UCSD-AML1 (cell line): ENCODE data around the gene LATS2.
"Not testable (repeated sequence)": the region's sequence is repeated elsewhere in the genome, so short reads cannot be mapped to it uniquely, and the experiment has no call there.

Source experiments
- DNase-seq: peaks from one replicate; lab custom pipeline; 2025; ENCODE audit not compliant: unreplicated experiment; lab: John Stamatoyannopoulos, UW

LATS2 gene

GRCh38 chr13:20968745-20969144 is 92.6 kb downstream of the LATS2 start:
- no peak for DNase-seq

GRCh38 chr13:20967340-20967739 is 94.0 kb downstream of the LATS2 start:
- DNase-seq = no peak

GRCh38 chr13:20964904-20965303 is 96.5 kb downstream of the LATS2 start:
- no peak for DNase-seq

- DNase-seq = not testable (repeated sequence)
Observed at GRCh38 chr13:20961663-20962062, 99.7 kb downstream of the LATS2 start.

- no peak for DNase-seq
Observed at GRCh38 chr13:20960663-20961309, 100.6 kb downstream of the LATS2 start.

GRCh38 chr13:20957049-20957620 is 104.3 kb downstream of the LATS2 start:
- not testable (repeated sequence) for DNase-seq

- no peak for DNase-seq
Observed at GRCh38 chr13:20955496-20955895, 105.9 kb downstream of the LATS2 start.

- no peak for DNase-seq
Observed at GRCh38 chr13:20953245-20953931, 108.0 kb downstream of the LATS2 start.

- DNase-seq = no peak
Observed at GRCh38 chr13:20952838-20953237, 108.5 kb downstream of the LATS2 start.

GRCh38 chr13:20948001-20948400 is 113.4 kb downstream of the LATS2 start:
- not testable (repeated sequence) for DNase-seq

GRCh38 chr13:20945952-20946383 is 115.4 kb downstream of the LATS2 start:
- peak; percentile 71 for DNase-seq

- no peak for DNase-seq
Observed at GRCh38 chr13:20942938-20943559, 118.3 kb downstream of the LATS2 start.

- not testable (repeated sequence) for DNase-seq
Observed at GRCh38 chr13:20940511-20940910, 120.9 kb downstream of the LATS2 start.

GRCh38 chr13:20940083-20940482 is 121.3 kb downstream of the LATS2 start:
- no peak for DNase-seq

- no peak for DNase-seq
Observed at GRCh38 chr13:20939662-20940061, 121.7 kb downstream of the LATS2 start.

- DNase-seq = no peak
Observed at GRCh38 chr13:20938302-20938701, 123.1 kb downstream of the LATS2 start.

GRCh38 chr13:20927596-20928257 is 133.7 kb downstream of the LATS2 start:
- no peak for DNase-seq

GRCh38 chr13:20925395-20925790 is 136.0 kb downstream of the LATS2 start:
- DNase-seq = not testable (repeated sequence)

- peak; percentile 42 for DNase-seq
Observed at GRCh38 chr13:20924758-20925394, 136.5 kb downstream of the LATS2 start.

GRCh38 chr13:20923272-20923671 is 138.1 kb downstream of the LATS2 start:
- DNase-seq = no peak
